NCI-H460 (cell line): ENCODE data around the gene ELP1. TPM values are rescaled to one million over a fixed set of nuclear protein-coding genes. Genes with fewer than 3 reads are reported as not detected.
"Not testable (repeated sequence)": the region's sequence is repeated elsewhere in the genome, so short reads cannot be mapped to it uniquely, and the experiment has no call there.

Experiments used
- DNase-seq: peaks from one replicate; pipeline ENCODE4 v3.0.0-alpha.2; 2016; ENCODE audit warnings: low read depth; ENCODE audit errors: extremely low read depth
- polyA plus RNA-seq: library from polyadenylated mRNA; depleted of rRNA; stranded (reverse); fragments of >200 nt; gene quantifications from 2 replicates; pipeline ENCODE4 v1.2.3, GENCODE V29; 2014; cell fraction: nucleus; rRNA removed
- total RNA-seq: library from RNA; depleted of rRNA; stranded (reverse); fragments of >200 nt; shearing (Covaris generic); gene quantifications from 2 replicates; pipeline ENCODE4 v1.2.3, GENCODE V29; 2014; rRNA removed

The ELP1 gene, protein sequence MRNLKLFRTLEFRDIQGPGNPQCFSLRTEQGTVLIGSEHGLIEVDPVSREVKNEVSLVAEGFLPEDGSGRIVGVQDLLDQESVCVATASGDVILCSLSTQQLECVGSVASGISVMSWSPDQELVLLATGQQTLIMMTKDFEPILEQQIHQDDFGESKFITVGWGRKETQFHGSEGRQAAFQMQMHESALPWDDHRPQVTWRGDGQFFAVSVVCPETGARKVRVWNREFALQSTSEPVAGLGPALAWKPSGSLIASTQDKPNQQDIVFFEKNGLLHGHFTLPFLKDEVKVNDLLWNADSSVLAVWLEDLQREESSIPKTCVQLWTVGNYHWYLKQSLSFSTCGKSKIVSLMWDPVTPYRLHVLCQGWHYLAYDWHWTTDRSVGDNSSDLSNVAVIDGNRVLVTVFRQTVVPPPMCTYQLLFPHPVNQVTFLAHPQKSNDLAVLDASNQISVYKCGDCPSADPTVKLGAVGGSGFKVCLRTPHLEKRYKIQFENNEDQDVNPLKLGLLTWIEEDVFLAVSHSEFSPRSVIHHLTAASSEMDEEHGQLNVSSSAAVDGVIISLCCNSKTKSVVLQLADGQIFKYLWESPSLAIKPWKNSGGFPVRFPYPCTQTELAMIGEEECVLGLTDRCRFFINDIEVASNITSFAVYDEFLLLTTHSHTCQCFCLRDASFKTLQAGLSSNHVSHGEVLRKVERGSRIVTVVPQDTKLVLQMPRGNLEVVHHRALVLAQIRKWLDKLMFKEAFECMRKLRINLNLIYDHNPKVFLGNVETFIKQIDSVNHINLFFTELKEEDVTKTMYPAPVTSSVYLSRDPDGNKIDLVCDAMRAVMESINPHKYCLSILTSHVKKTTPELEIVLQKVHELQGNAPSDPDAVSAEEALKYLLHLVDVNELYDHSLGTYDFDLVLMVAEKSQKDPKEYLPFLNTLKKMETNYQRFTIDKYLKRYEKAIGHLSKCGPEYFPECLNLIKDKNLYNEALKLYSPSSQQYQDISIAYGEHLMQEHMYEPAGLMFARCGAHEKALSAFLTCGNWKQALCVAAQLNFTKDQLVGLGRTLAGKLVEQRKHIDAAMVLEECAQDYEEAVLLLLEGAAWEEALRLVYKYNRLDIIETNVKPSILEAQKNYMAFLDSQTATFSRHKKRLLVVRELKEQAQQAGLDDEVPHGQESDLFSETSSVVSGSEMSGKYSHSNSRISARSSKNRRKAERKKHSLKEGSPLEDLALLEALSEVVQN (N-terminal part only)
- total RNA-seq, result 45.6 and 47.3 TPM in 2 replicates
- 55.5 and 78.7 TPM in 2 replicates for polyA plus RNA-seq

DNA sequence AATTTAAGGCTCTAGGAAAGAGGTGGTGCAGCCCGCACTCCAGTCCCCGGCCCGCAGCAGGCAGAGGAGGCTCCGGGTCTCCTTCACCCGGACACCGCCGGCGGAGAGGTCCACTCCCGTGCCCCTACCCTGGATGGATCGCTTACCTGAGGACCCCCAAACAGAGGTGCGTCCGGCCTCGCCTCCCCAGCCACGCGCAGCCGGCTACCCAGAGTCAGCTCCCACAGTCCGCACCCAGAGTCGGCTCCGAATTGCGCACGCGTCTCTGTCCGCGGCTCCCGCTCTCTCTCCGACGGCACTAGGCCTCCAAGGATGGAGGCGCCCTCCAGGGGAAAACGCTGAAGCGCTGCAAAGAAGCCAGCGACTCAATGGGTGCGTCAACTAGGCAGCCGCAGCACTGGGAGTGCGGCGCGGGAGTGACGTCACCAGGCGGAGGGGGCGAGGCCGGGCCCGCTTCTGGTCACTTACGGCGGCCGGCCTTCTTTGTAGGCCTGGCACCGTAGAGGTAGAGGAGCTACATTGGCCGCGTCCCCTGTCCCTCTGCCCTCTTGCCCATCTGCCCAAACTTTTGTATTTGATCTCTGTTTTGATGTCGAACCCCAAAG, at the start of gene ELP1:
ELP1 (minus strand) TSS at position 407 of the 605 bp plus-strand sequence. CDS start 2,978 bp downstream, outside the sequence.
- DNase-seq, result peak; percentile 94

DNA sequence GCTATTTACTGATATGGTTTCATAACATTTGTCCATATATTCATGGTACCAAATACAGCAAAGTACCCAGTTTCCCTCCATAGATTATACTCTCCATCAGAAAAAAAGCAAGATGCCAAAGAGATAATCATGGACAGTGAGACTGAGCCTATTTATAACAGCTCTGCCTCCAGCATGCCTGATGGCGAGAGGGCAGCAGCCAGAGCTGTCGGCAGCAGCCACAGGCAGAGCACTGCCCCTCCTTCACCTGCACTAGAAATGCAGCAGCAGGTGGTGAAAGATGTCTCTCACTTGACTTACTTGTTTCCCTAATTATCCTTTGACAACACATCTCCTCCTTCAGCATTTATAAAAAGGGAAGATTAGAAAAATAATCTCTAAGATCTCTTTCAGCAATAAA, 47.0 kb upstream of the ELP1 start:
- DNase-seq, result no peak

DNA sequence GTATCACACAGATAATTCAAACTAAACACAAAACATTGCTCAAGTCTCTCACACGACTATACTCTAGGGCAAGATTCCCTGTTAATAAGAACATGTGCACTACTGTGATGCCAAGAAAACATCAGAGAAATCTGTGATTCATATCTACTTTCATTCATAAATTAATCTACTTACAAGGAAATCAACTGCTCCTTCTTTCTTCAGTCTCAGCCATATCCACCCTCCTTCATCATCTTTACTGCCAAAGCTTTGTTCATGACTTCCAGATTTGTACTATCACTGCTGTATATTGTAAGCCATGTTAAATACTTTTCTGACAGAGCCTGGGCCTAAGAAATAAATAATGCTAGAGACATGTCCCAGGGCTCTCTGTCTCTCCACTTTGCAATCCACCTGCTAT, 44.3 kb upstream of the ELP1 start:
- no peak for DNase-seq

DNA sequence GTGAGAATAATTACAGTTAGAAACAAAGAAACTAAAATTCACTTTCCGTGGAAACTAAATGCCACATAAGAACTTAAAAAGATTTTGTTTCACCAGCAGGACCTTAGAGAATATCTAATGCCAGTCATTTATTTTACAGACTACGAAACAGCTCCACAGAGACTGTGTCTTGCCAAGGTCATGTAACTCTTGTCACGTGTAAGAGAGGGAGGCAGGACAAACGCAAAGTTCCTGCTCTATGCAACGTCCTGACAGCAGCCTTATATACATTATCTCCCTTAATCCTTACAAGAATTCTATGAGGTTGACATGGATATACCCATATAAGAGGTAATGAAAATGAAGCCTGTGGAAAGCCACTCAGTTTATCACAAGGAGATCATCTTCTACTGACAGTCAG, 40.0 kb upstream of the ELP1 start:
- no peak for DNase-seq

DNA sequence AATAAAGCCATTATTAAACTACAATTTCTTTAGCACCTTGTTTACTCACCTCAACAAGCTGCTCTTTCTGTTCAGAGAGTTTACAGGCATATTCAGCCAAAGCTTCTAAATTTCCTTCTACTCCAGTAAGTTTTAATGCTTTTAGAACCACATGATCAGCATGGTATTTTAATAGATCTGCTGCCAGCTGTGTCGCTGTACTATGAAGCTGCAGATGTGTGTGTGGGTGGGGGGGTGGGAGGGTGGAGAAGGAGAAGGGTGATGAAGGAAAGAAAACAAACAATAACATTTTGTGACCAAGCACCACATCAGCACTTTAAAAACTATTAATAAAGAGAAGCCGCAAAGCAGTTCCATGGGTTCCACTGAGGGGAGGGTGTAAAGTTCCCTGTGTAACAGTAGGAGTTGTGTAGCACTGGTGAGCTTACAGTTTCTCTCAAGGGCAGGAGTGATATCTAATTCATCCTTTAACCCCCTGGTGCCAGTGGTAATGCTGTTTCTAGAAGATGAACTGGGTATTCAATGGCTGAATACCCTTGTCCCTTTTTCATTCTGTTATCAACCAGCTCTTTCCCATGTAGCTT, 38.8 kb upstream of the ELP1 start:
- no peak for DNase-seq

DNA sequence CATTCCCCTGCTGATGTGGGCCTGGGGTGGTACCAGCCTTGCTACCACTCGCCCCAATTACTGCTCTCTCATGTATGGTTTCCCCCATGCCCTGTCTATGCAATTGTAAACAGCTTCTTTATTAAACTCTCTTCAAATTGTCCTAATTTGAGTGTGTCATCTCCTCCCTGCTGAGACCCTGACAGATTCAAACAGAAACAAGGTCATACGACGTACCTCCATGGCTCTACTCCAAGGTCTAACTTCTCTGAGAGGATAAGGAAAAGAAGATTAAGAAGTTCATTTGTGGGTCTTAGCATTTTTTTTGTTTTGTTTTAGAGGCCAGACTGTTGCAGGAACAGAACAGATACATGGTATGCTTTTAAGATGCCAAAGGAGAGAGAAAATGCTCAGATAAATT, 38.3 kb upstream of the ELP1 start:
- no peak for DNase-seq

DNA sequence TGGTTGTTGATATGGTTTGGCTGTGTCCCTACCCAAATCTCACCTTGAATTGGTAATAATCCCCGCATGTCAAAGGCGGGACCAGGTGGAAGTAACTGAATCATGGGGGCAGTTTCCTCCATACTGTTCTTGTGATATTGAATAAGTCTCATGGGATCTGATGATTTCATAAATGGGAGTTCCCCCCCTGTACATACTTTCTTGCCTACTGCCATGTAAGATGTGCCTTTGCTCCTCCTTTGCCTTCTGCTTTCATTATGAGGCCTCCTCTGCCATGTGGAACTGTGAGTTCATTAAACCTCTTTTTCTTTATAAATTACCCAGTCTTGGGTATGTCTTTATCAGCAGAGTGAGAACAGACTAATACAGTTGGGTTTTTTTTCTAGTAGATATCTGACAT, 37.5 kb upstream of the ELP1 start:
- DNase-seq, result not testable (repeated sequence)

DNA sequence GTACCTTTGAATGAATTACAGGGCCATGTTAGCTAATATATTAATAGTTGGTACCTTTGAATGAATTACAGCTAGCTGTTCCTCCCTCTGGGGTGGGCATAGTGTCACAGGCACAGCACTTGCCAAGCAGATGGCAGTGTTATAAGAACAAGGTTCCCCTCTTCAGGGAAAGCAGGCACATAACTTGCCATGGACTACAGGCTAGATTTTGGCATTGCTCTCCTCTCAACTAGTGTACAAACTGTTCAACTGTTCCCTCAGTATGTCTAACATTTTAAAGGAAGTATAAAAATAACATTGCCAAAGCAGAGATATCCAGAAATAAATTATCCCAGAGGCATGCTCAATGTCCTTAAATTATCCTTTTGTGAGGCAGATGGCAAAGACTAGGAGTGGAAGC, 34.0 kb upstream of the ELP1 start:
- DNase-seq, result no peak

DNA sequence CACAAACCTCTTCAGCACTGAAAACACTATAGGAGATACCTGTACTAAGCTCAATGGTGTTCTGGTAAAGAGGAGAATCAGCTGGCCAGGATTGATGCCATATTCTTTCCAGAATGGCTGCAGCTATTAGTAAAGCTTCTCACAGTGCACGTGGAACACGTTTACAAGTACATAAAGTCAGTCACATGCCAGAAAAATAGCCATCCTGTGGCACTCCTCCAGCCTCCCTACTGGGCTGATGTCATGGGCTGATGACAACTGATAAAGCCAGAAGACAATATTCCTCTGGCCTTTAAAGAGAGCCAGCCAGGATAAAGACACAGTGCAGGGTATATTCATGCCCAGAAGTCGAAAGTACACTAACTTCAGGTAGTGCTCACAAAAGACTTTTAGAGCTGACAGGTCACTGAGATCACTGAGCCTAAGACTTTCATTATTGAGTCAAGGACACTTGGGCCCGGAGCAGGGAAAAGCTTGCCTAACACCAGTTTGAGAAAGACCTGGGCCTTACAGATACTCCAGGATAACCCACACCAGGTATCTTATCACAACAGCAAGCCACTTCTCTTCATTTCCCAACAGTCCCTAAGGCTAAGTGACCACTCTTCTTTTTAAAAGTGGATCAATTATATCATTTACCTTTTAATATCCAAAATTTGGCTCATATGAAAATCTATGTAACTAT, 29.7 kb upstream of the ELP1 start:
- DNase-seq, result no peak

DNA sequence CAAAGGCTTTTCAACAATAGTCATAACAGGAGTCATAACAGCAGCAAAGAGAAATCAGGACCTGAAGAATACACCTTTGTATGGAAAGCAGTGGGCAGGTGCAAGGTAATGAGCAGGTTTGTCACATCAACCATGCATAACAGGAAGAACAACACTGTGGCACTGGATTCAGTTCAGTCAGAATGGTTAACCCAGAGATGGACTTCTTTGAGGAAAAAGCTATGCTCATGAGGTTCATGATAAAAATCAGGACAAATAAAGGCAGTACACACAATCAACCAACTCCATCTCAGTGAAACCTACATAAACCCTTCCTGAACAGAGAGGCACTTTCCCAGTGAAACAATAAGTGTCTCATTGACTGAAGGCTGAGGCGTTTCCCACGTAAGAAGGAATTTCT, 27.2 kb upstream of the ELP1 start:
- no peak for DNase-seq

DNA sequence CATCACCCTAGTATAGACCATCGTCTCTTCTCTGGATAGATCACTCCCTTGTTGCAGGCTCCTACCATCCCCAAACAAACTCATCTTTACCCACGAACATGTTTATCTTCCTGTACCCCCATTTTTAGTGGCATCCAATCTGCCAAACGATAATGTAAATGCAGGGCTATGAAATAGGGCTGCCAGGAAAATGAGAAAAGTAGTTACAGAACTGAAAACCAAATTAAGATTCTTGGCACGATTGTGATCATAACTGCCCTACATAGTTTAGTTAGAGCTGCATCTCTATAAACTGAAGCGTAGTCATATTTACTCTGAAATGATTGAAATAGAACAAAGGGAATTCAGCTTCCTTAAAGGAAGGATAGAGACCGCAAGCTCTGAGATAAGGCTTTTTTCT, 26.4 kb upstream of the ELP1 start:
- no peak for DNase-seq

DNA sequence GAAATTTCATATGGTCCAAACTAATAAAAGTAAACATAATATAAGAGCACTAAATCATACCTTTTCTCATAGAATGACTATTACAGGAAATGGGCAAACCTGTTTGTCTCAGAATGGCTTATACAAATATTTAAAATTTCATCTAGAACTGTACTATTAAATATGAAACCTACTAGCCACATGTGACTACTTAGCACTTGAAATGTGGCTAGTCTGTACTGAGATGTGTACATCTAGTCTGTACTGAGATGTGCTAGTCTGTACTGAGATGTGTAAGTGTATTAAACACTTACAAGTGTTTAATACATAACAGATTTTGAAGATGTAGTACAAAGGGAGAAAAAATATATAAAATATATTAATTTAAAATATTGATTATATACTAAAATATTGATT, 22.7 kb upstream of the ELP1 start:
- DNase-seq, result no peak

DNA sequence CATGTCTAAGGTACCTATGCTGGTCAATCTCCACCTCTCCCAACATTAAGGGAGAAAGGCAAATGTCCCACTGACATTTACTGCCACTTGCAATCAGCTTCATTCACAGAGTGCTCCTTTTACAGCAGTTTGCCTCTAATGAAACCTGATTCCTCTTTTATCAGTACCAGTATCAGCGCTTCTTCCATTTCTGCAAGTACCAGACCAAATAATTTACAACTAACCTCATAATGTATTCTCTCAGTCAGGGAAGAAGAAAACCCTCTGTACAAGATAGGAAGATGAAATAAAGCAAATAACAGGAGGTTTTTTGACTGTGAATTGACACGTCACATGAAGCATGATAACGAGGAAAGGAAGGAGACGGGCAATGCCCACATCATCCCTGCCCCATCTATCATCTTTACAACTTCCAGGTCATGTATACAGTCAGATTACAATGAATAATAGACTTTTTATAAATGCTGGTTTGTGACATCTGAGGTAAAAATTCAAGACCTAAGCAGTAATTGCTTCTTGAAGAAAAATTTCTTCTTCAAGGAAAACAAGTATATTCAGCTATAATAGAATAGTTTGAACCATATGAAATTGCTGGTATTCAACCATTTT, 22.2 kb upstream of the ELP1 start:
- no peak for DNase-seq

DNA sequence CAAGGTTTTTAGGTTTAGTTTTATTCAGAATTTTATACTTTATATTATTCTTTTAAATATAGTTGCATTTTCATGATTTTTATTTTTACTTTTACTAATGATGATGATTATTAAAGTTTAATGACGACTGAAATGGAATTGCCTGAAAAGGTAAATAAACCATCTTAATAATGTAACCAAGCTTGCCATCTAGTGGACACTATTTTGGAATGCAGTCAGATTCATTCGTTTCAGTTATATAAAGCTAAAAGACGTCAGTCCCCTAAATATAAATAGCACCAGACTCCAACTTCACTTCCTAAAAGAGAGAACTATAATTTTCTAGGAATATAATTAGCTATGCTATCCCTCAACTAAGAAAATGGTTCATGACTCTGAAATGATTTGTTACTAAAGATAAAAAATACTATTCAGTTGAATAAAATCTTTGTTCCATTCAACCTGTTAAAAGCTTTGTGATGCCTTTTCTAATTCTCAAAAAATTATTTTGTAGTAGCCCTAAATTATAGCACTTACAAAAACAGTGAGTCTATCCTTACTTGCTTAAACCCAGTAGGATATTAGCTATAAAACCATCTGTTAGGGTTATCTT, 20.2 kb upstream of the ELP1 start:
- DNase-seq, result peak; percentile 59

DNA sequence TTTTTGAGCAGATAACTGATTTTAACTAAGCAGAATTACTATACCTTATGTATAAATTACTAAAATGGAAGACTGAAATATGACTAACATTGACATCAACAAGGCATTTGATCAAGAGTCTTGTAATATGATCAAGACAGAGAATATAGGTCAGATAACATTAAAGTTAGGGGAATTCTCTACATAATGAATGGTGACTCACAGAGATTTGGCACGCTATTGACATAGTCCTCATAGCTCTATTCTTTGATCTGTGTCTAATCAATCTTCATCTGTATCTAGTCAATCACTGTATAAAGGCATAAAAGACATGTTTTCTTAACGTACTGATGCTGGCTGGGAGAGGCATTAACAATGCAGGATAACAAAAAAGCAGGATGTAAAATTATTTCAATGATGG, 17.7 kb upstream of the ELP1 start:
- no peak for DNase-seq

DNA sequence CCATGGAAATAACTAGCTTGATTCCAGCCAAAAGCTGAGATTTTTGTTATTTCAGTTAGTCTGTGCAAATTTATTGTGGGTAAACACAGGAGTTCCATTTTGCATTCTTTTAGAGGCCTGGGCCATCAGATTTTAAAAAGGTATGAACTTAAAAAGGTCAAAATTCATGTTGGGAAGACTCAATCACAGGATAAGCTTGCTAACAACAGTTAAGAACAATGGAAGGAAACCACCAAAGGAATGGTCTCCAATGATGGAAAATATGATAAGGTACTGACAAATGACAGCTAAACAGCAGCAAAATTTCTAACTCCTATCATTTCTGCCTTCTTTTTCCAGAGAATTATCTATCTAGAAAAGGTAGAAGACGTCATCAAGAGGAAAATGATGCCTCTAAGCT, 16.2 kb upstream of the ELP1 start:
- no peak for DNase-seq

DNA sequence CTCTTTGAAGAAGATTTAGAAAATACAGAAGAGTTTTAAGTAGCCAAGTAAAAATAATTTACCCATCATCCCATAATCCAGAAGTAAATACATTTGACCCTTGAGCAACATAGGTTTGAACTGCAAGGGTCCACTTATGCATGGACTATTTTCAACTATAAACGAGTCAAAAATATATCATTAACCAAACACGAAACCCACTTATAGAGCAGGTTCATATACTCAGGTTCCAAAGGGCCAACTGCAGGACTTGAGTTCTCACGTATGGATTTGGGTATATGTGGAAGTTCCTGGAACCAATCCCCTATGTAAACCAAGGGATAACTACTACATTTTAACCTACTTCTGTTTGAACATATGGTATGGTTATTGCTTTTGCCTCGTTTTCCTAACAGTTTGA, 6.1 kb upstream of the ELP1 start:
- DNase-seq, result no peak

DNA sequence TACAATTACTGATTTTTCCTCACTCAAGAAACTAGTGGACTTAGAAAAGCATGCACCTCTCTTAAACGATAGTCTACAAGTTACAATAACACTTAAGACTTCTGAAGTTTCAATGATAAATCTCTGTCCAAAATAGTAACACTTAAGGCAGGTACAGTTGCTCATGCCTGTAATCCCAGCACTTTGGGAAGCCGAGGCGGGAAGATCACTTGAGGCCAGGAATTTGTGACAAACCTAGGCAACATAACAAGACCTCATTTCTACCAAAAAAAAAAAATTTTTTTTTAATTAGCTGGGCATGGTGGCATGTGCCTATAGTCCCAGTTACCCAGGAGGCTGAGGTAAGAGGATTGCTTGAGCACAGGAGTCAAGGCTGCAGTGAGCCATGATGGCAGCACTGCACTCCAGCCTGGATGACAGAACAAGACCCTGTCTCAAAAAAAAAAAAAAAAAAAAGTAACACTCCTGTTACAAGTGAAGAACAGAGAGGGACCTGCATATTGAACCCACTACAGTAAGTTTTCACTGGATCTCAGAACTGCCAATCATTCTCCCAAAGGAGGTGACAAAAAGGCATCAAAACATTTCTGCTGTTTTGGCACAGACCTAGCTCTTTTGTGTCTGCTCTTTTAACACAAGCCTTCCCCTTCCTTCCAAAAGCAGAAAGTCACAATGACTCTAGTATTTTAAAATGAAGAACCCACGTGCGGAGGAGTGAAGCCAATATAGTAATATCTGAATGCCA, 3.8 kb upstream of the ELP1 start:
- no peak for DNase-seq
